ENCODE results near the gene EFNB1.
"Not testable (repeated sequence)": the region's sequence is repeated elsewhere in the genome, so short reads cannot be mapped to it uniquely, and the experiment has no call there.

Gene EFNB1
- 11.2 to 16.1 (median 15.2) reads per million in 4 experiments for total RNA-seq

DNA sequence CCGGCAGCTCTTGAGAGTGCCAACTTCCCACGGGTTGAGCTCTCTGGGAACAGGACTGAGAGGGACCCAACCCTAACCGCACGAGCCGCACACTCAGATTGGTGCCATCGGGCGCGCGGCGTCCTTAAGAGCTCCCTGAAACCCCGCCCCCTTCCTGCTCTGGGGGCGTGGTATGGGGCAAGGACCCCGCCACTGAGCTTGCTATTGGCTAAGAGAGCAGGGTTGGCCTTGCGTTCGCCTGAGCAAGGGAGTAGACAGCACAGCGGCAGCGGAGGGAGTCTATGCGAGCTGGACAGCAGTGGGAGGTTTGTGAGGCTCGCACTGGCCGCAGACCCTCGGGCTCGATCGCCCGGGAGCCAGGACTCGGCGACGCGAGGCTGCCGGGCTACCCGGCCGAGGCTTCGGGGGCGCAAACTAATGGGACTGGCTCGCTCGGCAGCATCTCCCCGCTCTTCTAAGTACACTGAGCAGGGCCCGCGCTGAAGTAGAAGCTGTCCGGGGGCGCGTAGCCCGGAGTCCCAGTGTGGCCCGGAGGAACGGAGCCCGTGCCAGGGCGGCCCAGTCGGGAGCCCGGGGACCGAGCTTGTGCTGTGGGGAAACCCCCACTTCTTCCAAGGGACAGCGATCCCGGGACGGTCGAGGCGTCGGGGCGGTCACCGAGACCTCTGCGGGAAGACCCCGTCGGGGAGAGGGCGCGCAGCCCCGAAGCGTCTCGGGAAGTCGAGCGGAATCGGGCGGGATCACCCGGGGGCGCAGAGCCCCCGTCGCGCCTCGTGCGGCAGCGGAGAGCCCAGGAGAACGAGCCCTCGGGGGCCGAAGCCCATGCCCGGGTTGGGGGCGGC, at the start of gene EFNB1:
Gene EFNB1 (plus strand): TSS at position 282 of the 842 bp plus-strand sequence. CDS start 756 bp downstream, outside the sequence.
- peak; percentile 75 for DNase-seq

DNA sequence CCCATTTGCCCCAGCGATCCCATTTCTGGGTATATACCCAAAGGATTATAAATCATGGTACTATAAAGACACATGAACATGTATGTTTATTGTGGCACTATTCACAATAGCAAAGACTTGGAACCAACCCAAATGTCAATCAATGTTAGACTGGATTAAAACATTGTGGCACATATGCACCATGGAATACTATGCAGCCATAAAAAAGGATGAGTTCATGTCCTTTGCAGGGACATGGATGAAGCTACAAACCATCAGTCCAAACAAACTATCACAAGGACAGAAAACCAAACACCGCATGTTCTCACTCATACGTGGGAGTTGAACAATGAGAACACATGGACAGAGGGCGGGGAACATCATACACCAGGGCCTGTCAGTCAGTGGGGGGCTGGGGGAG, 47.5 kb upstream of the EFNB1 start:
- DNase-seq: not testable (repeated sequence)

- DNase-seq: no peak
Measured at GRCh38 chrX:68784816-68785215, 44.0 kb upstream of the EFNB1 start.

DNA sequence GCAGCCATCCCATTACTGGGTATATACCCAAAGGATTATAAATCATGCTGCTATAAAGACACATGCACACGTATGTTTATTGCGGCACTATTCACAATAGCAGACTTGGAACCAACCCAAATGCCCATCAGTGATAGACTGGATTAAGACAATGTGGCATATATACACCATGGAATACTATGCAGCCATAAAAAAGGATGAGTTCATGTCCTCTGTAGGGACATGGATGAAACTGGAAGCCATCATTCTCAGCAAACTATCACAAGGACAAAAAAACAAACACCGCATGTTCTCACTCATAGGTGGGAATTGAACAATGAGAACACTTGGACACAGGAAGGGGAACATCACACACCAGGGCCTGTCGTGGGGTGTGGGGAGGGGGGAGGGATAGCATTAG, 42.2 kb upstream of the EFNB1 start:
- not testable (repeated sequence) for DNase-seq

DNA sequence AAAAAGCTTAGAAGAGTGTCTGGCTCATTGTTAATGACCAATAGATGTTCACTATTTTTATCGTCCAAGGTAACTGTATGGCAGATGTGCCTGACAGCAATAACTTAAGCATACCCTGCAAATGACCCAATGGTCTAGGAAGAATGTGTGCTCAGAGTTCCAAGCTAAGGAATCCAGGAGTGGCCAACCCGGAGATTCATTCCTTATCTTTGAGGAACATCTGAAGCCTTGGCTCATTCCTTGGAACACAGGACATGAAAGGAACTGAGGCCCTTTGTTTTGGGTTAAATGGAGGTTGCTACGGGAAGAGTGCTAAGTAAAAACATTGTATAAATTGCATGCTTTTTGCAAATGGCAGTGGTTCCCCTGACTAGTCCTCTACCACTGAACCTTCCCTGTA, 38.9 kb upstream of the EFNB1 start:
- no peak for DNase-seq

DNA sequence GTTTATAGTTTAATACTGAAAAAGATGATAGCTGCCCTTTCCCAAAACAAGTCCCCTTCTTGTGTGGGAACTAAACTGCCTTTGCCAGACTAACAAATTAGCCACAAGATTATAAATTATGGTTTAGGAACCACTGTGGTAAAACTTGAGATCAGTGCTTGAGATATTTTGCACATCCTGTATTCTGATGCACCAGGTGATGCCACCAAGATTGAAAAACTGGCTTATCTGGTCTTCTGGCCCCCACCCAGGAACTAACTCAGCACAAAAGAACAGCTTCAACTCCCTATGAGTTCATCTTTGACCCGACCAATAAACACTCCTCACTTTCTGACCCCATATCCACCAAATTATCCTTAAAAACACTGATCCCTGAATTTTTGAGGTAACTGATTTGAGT, 36.7 kb upstream of the EFNB1 start:
- no peak for DNase-seq

DNA sequence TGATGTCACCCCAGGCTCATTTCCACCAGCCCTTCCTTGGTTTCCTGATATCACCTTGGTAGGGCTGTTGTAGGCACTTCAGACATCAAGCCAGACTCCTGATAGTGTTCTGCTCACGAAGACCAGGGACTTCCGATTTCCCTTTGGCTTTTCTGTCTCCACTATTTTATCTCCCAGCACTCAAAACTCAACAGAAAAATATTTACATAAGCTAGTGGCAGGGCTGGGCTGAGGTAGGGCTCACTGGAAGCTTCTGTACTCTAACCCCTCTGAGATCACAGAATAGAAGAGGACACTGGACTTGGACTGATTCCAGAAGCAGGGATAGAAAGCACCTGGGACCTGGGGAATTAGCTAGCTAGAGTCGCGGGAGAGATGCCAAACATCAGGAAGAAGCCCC, 34.4 kb upstream of the EFNB1 start:
- DNase-seq: no peak

GRCh38 chrX:68795741-68796140, 33.1 kb upstream of the EFNB1 start:
- DNase-seq: no peak

- DNase-seq: not testable (repeated sequence)
Measured at GRCh38 chrX:68798400-68798799, 30.4 kb upstream of the EFNB1 start.

GRCh38 chrX:68801737-68802290, 27.0 kb upstream of the EFNB1 start:
- no peak for DNase-seq

DNA sequence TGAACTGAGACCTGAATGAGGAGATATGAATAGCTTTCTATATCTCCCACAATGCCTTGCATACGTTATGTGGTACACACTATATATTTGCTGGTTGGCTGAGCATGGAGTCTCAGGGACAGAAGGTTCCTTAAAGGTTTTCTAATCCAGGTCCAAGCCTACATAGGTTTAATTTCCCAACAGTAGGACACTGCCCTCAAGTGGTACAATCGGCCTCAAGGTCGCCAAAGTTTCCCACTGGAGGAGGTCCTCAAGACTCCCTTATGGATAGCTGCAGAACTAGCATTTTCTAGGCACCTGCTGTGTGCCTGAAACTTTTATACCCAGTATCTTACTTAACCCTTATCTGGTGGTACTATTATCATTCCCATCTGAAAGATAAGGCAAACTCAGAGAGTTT, 21.0 kb upstream of the EFNB1 start:
- no peak for DNase-seq

GRCh38 chrX:68808686-68809357, 20.0 kb upstream of the EFNB1 start:
- no peak for DNase-seq

DNA sequence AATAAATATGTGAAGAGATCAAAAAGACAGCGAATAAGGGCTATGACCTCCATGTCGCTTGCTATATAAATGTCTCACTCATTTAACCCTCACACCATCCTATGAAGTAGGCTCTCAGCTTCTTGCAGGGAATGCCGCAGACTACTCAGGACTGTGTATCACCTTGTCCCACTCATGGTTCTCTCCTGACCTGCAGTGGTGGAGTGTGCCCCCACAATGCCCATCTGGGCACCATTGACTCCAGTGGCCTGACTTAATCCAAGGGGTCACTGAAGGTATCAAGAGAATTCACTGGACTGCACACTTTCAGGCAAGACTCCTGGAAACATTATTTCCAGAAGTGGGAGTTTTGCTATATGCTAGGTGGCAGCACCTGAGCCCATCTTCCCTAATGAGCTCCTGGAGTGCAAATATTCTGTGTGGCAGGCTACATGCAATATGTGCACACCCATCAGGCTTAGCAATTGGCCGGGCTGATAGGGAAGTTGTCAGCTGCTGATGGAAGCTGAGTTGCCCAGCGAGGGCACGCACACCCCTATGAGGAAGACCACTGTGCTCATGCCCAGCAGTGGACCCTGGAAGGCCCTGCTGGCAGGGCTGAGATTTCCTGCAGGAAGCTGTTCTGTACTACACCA, 8.2 kb upstream of the EFNB1 start:
- DNase-seq: no peak

GRCh38 chrX:68821616-68822015, 7.2 kb upstream of the EFNB1 start:
- DNase-seq: no peak

- DNase-seq: no peak
Measured at GRCh38 chrX:68822641-68823410, 6.0 kb upstream of the EFNB1 start.

GRCh38 chrX:68823413-68824151, 5.2 kb upstream of the EFNB1 start:
- DNase-seq: no peak

- DNase-seq: no peak
Measured at GRCh38 chrX:68824152-68824433, 4.7 kb upstream of the EFNB1 start.

DNA sequence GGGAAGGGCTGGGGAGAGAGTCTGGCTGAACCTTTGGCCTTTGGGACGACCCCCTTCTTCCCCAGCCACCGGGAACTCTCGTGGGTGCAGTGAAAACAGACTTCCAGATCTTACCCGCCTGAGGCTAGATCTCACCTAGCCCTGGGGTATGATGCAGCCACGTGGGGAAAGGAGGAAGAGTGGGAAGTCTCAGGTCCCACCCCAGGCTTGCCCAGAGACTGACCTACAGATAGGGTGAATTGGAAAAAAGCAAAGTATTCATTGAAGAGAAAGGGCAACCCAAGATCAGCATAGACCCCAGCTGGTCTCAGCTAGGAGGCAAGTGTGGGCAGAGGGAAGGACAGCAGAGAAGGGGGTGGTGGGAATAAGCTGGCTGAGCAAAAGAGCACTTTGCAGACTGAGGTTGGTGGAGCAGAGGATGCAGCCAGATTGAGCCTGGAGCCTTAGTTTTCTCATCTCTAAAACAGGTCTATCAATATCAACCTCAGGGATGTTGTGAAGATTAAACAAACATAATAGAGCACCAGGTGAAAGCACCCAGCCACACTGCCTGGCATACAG, 4.2 kb upstream of the EFNB1 start:
- DNase-seq: no peak

- no peak for DNase-seq
Measured at GRCh38 chrX:68826113-68826980, 2.5 kb upstream of the EFNB1 start.

DNA sequence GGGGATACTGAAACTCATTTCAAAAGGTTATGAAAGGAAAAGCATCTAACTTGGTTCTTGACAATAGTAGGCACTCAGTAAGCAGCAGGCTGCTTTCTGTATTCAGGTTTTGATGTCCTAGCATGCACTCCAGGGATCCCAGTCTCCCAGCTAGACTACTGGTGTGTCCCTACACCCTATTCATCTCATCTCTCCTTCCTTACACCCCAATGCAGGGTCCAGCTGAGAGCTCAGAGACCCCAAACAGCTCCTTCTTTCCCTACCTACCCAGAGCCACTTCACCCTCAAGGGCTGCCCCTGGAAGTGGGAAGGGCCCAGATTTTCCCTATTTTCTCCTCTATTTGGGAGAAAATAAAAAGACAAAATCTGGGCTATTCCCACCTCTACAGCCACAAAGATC, 1.6 kb upstream of the EFNB1 start:
- DNase-seq: no peak
